ENCODE measurements around the gene TNXB. TPM values are rescaled to one million over a fixed set of nuclear protein-coding genes. Genes with fewer than 3 reads are reported as not detected.
A peak's percentile ranks its signal among the peaks of the same experiment; 100 is the strongest.

Gene TNXB
- total and polyA plus RNA-seq, 9 of the 15 experiments (the other 6 are each of a cell fraction or from before 2014, with no cell fraction given) = 0.14 to 28.1 (median 12.4) TPM

GRCh38 chr6:32087574-32088486 is 21.3 kb downstream of the TNXB start (continued):
- TF ChIP-seq ZMIZ1 (IDR thresholded peaks at IDR 0.05; ENCODE audit: low read depth in 2 of 2, low read length in 2 of 2) (no peak), YY1 (IDR thresholded peaks at IDR 0.05; ENCODE audit: borderline replicate concordance in 1 of 3, control insufficient read depth in 1 of 3, extremely low read depth in 1 of 3, insufficient read depth in 3 of 3, insufficient read length in 1 of 3, insufficient replicate concordance in 2 of 3, low read depth in 1 of 3, low read length in 2 of 3) (peak in 2 of 3 experiments; percentile 35 to 62), CBX5 (IDR thresholded peaks at IDR 0.05; ENCODE audit: borderline replicate concordance, low read depth) (0 out of 2 replicates have a peak, but pooled peaks have one; percentile 57), ZKSCAN1 (IDR thresholded peaks at IDR 0.05; ENCODE audit: low read depth, low read length) (0 out of 2 replicates have a peak, but pooled peaks have one; percentile 11), SLC30A9 (CRISPR knock-in tag; IDR thresholded peaks at IDR 0.05) (no peak), ATF1 (CRISPR knock-in tag; IDR thresholded peaks at IDR 0.05) (no peak), ATF1 (tag; IDR thresholded peaks at IDR 0.05) (no peak), ZNF217 (CRISPR knock-in tag; IDR thresholded peaks at IDR 0.05) (no peak), KDM5B (IDR thresholded peaks at IDR 0.05; ENCODE audit: insufficient replicate concordance, low read depth, low read length) (no peak), MYNN (IDR thresholded peaks at IDR 0.05) (peak; percentile 56; the same call in 1 of the 2 replicates), MYNN (CRISPR knock-in tag; IDR thresholded peaks at IDR 0.05) (no peak), NFIC (IDR thresholded peaks at IDR 0.05) (peak; percentile 71), ZNF134 (CRISPR knock-in tag; conservative IDR thresholded peaks at IDR 0.05) (no peak), GABPB1 (CRISPR knock-in tag; IDR thresholded peaks at IDR 0.05) (peak; percentile 42; the same call in 1 of the 2 replicates), ZNF511 (CRISPR knock-in tag; IDR thresholded peaks at IDR 0.05) (no peak), SRSF9 (IDR thresholded peaks at IDR 0.05; ENCODE audit: borderline replicate concordance, low read depth, low read length) (no peak), CTCF (IDR thresholded peaks at IDR 0.05 in 2 of 3, conservative IDR thresholded peaks at IDR 0.05 in 1 of 3; ENCODE audit: insufficient read depth in 2 of 3, low read depth in 1 of 3, low read length in 3 of 3) (peak; percentile 65 to 95 (median 91)), CAMTA2 (CRISPR knock-in tag; conservative IDR thresholded peaks at IDR 0.05) (no peak), MIER1 (IDR thresholded peaks at IDR 0.05; ENCODE audit: low read depth) (no peak), HCFC1 (IDR thresholded peaks at IDR 0.05; ENCODE audit: low read depth, low read length) (peak; percentile 53), MTA3 (IDR thresholded peaks at IDR 0.05; ENCODE audit: borderline replicate concordance) (no peak), CBFA2T3 (IDR thresholded peaks at IDR 0.05) (no peak)

All from K562 (cell line).